Germinal center (tissue), 1 donor: ENCODE results near the gene SUSD1.

Experiments used
- DNase-seq: peaks from one replicate; pipeline ENCODE4 v3.0.0; 2012; ENCODE audit warnings: mixed read lengths, low spot score

Gene SUSD1

GRCh38 chr9:112012026-112012902 lies 162.8 kb downstream of the SUSD1 start:
- peak; percentile 49 for DNase-seq

GRCh38 chr9:112011051-112011620 lies 164.0 kb downstream of the SUSD1 start:
- DNase-seq, result no peak

- no peak for DNase-seq
These were observed 164.6 kb downstream of the SUSD1 start for GRCh38 chr9:112010537-112010936.

GRCh38 chr9:112009656-112010055 lies 165.4 kb downstream of the SUSD1 start:
- no peak for DNase-seq

GRCh38 chr9:112007575-112008240 lies 167.4 kb downstream of the SUSD1 start:
- DNase-seq, result no peak

GRCh38 chr9:112006361-112007020 lies 168.6 kb downstream of the SUSD1 start:
- DNase-seq, result no peak

GRCh38 chr9:112005939-112006338 lies 169.2 kb downstream of the SUSD1 start:
- DNase-seq, result no peak

- no peak for DNase-seq
These were observed 171.6 kb downstream of the SUSD1 start for GRCh38 chr9:112003538-112003937.

GRCh38 chr9:112002847-112003457 lies 172.1 kb downstream of the SUSD1 start:
- DNase-seq, result no peak

- no peak for DNase-seq
These were observed 172.8 kb downstream of the SUSD1 start for GRCh38 chr9:112002131-112002846.

GRCh38 chr9:112000743-112001142 lies 174.4 kb downstream of the SUSD1 start:
- no peak for DNase-seq

- no peak for DNase-seq
These were observed 175.8 kb downstream of the SUSD1 start for GRCh38 chr9:111999319-111999718.

GRCh38 chr9:111997831-111998230 lies 177.3 kb downstream of the SUSD1 start:
- DNase-seq, result no peak

- DNase-seq, result no peak
These were observed 180.2 kb downstream of the SUSD1 start for GRCh38 chr9:111994831-111995458.

GRCh38 chr9:111993319-111993718 lies 181.8 kb downstream of the SUSD1 start:
- no peak for DNase-seq

GRCh38 chr9:111992523-111992922 lies 182.6 kb downstream of the SUSD1 start:
- DNase-seq, result no peak

- no peak for DNase-seq
These were observed 183.9 kb downstream of the SUSD1 start for GRCh38 chr9:111991179-111991578.
